K562 (cell line): ENCODE measurements around the gene RBM4B. TPM values are rescaled to one million over a fixed set of nuclear protein-coding genes. Genes with fewer than 3 reads are reported as not detected.

Source experiments
- CHD4 ChIP-seq: fragments of 200-600 bp; sonication (generic); IDR thresholded peaks from 3 replicates; pipeline ENCODE4 v1.6.1; 2012; ENCODE audit warnings: low read depth, mild to moderate bottlenecking, mixed read lengths, low read length, inconsistent platforms; ENCODE audit not compliant: insufficient read depth, insufficient replicate concordance, poor library complexity, severe bottlenecking
- HMGXB4 ChIP-seq: sonication (generic); formaldehyde crosslinking; IDR thresholded peaks from 2 replicates; pipeline ENCODE4 v1.8.1; 2023; ENCODE audit warnings: mild to moderate bottlenecking, missing genetic modification reagents
- KDM4B ChIP-seq, 2 experiments: fragments of 450-650 bp in 1 of 2; sonication (generic) in 1 of 2; IDR thresholded peaks; 2 replicates each; pipeline ENCODE4 v1.6.1; 2016 to 2017; ENCODE audit warnings: borderline replicate concordance in 2 of 2, antibody characterized with exemption in 1 of 2, low read depth in 1 of 2, mild to moderate bottlenecking in 1 of 2
- MTA3 ChIP-seq: fragments of 450-650 bp; formaldehyde crosslinking; IDR thresholded peaks from 2 replicates; pipeline ENCODE4 v1.6.1; 2017; ENCODE audit warnings: mild to moderate bottlenecking, borderline replicate concordance
- POLR2AphosphoS5 ChIP-seq: IDR thresholded peaks from 2 replicates; pipeline ENCODE4 v1.6.1; 2011; ENCODE audit warnings: mild to moderate bottlenecking, low read depth, low read length, moderate library complexity; ENCODE audit not compliant: control insufficient read depth, insufficient read depth
- RBFOX2 ChIP-seq: fragments of 200-400 bp; formaldehyde crosslinking; IDR thresholded peaks from 2 replicates; pipeline ENCODE4 v1.6.1; 2017; ENCODE audit warnings: low read depth, mild to moderate bottlenecking, low read length, moderate library complexity
- SIN3B ChIP-seq: fragments of 450-650 bp; IDR thresholded peaks from 2 replicates; pipeline ENCODE4 v1.6.1; 2017; ENCODE audit warnings: low read depth, mild to moderate bottlenecking, moderate library complexity
- TAF7 ChIP-seq: fragments of 450-650 bp; IDR thresholded peaks from 2 replicates; pipeline ENCODE4 v1.6.1; 2016; ENCODE audit warnings: missing genetic modification characterization, missing compliant biosample characterization
- THAP12 ChIP-seq: fragments of 250-450 bp; sonication (Bioruptor Pico); IDR thresholded peaks from 2 replicates; pipeline ENCODE4 v1.9.0; 2021; ENCODE audit warnings: mild to moderate bottlenecking, inconsistent platforms
- VEZF1 ChIP-seq: fragments of 200-800 bp; sonication (Bioruptor generic); IDR thresholded peaks from 2 replicates; pipeline ENCODE4 v1.6.1; 2017; ENCODE audit warnings: missing genetic modification characterization, missing compliant biosample characterization
- XRCC4 ChIP-seq: IDR thresholded peaks from one replicate; pipeline ENCODE4 v1.6.1; 2011; ENCODE audit not compliant: insufficient read depth, insufficient read length; ENCODE audit errors: extremely low read depth
- ZBTB2 ChIP-seq: fragments of 450-650 bp; IDR thresholded peaks from 2 replicates; pipeline ENCODE4 v1.6.1; 2016; ENCODE audit warnings: antibody characterized with exemption
- ZBTB33 ChIP-seq: sonication (generic); formaldehyde crosslinking; IDR thresholded peaks from 2 replicates; pipeline ENCODE4 v1.8.1; 2023; ENCODE audit warnings: mild to moderate bottlenecking, missing genetic modification reagents
- ZNF217 ChIP-seq: sonication (generic); formaldehyde crosslinking; IDR thresholded peaks from 2 replicates; pipeline ENCODE4 v1.8.0; 2022; ENCODE audit warnings: mild to moderate bottlenecking, missing genetic modification reagents
- ZNF764 ChIP-seq: fragments of 250-450 bp; sonication (Bioruptor Pico); IDR thresholded peaks from 2 replicates; pipeline ENCODE4 v1.4.0; 2020; ENCODE audit warnings: low read depth, mild to moderate bottlenecking, moderate library complexity
- polyA plus RNA-seq, 8 experiments: library from polyadenylated mRNA; depleted of rRNA in 4 of 8; stranded (reverse) in 5 of 8; unstranded in 3 of 8; fragments of >200 nt; fragmentation: Nextera tagmentation in 2 of 8; fragmentation: Illumina TruSeq in 1 of 8; extraction: Ambion mirVana in 2 of 8; extraction: Trizol in 1 of 8; gene quantifications; 2 replicates each; pipeline versions ENCODE4 v1.2.1 to v1.2.3, GENCODE V29; 2011 to 2014; ENCODE audit warnings: inconsistent platforms in 1 of 8, missing spikeins in 1 of 8
- total RNA-seq, 7 experiments: library from RNA; depleted of rRNA in 6 of 7; stranded (reverse); fragments of >200 nt in 6 of 7; fragmentation: Illumina TruSeq in 2 of 7; extraction: Trizol in 2 of 7; gene quantifications; 2 replicates each; pipeline versions ENCODE4 v1.2.1 to v1.2.3, GENCODE V29; 2011 to 2021; ENCODE audit warnings: low replicate concordance in 1 of 7

The RBM4B gene
- total and polyA plus RNA-seq, 9 of the 15 experiments (the other 6 are each of a cell fraction or from before 2014, with no cell fraction given), result 14.6 to 39.9 (median 23.3) TPM

- TF ChIP-seq THAP12 (CRISPR knock-in tag), result no peak
- peak; percentile 49; the same call in 1 of the 2 replicates for TF ChIP-seq TAF7 (tag)
- TF ChIP-seq XRCC4, result no peak
- TF ChIP-seq ZBTB2, result peak; percentile 86
- TF ChIP-seq HMGXB4 (CRISPR knock-in tag), result peak; percentile 13; the same call in 1 of the 2 replicates
- no peak for TF ChIP-seq ZNF217
- TF ChIP-seq MTA3, result peak; percentile 79; the same call in 1 of the 2 replicates
- peak; percentile 5; the same call in 1 of the 2 replicates for TF ChIP-seq ZBTB33
- TF ChIP-seq SIN3B, result 0 out of 2 replicates have a peak, but pooled peaks have one; percentile 5
- TF ChIP-seq ZNF764 (CRISPR knock-in tag), result peak; percentile 64; the same call in 1 of the 2 replicates
- TF ChIP-seq CHD4, result peak; percentile 27
- peak; percentile 49; the same call in 1 of the 2 replicates for TF ChIP-seq POLR2AphosphoS5
- TF ChIP-seq KDM4B (IDR thresholded peaks at IDR 0.05; ENCODE audit: borderline replicate concordance in 2 of 2, low read depth in 1 of 2), result peak in 1 of 2 experiments; percentile 47; a peak in 1 of 4 replicates
- peak; percentile 79 for TF ChIP-seq VEZF1 (CRISPR knock-in tag)
- TF ChIP-seq RBFOX2, result peak; percentile 95
These were observed at the start of gene RBM4B (continued) for GRCh38 chr11:66677599-66678375.
